HG03280 (cell line): ENCODE data around the gene CROCC2.

Experiments used
- ATAC-seq: cut with Tn5 transposase; IDR thresholded peaks from one replicate; pipeline ENCODE4 v1.9.1; 2021; ENCODE audit warnings: mild to moderate bottlenecking, moderate library complexity; ENCODE audit not compliant: unreplicated experiment

The CROCC2 gene

GRCh38 chr2:241031436-241032165, 125.5 kb downstream of the CROCC2 start:
- no peak for ATAC-seq

- no peak for ATAC-seq
These were observed 127.3 kb downstream of the CROCC2 start for GRCh38 chr2:241033336-241033987.

GRCh38 chr2:241033994-241034393, 127.9 kb downstream of the CROCC2 start:
- no peak for ATAC-seq

- ATAC-seq = no peak
These were observed 128.5 kb downstream of the CROCC2 start for GRCh38 chr2:241034490-241035141.

GRCh38 chr2:241035142-241035817, 129.1 kb downstream of the CROCC2 start:
- no peak for ATAC-seq

- no peak for ATAC-seq
These were observed 129.8 kb downstream of the CROCC2 start for GRCh38 chr2:241035818-241036396.

GRCh38 chr2:241036397-241036963, 130.3 kb downstream of the CROCC2 start:
- ATAC-seq = peak; percentile 68

GRCh38 chr2:241036964-241037421, 130.9 kb downstream of the CROCC2 start:
- peak; percentile 26 for ATAC-seq

GRCh38 chr2:241037498-241037897, 131.4 kb downstream of the CROCC2 start:
- ATAC-seq = no peak

- no peak for ATAC-seq
These were observed 132.4 kb downstream of the CROCC2 start for GRCh38 chr2:241038374-241039180.

GRCh38 chr2:241039416-241039815, 133.3 kb downstream of the CROCC2 start:
- no peak for ATAC-seq

GRCh38 chr2:241040081-241040803, 134.1 kb downstream of the CROCC2 start:
- ATAC-seq = no peak

GRCh38 chr2:241041589-241042158, 135.5 kb downstream of the CROCC2 start:
- ATAC-seq = no peak
